ENCODE data around the gene COL17A1. TPM values are rescaled to one million over a fixed set of nuclear protein-coding genes. Genes with fewer than 3 reads are reported as not detected.

Gene COL17A1
- 10 to 100 TPM in 1 of 4 donors, 1 to 10 TPM in 1, under 1 TPM in 2; 0.12 to 10.7 (median 0.68) TPM for total RNA-seq

- WGBS, 2 donors (ENCODE audit: low coverage in 1 of 2): 60 to 90% methylated on average over 2 to 3 of the region's 3 CpGs
- Histone ChIP-seq H3K9me3 (no peaks in the 10 kb centered on the region), H3K27me3 (no peaks in the 10 kb centered on the region), H3K4me3 (no peak within 1 kb of the TSS), H3K27ac (no peak within 1 kb of the TSS), H3K36me3 (no peaks in the 10 kb centered on the region), H3K4me1 (peaks cover 0 to 3% (median 0%) of the 10 kb centered on the region in 3 donors)
- TF ChIP-seq POLR2AphosphoS5 (IDR thresholded peaks at IDR 0.05): no peak
- TF ChIP-seq EP300 (IDR thresholded peaks at IDR 0.05): no peak
- no peak for TF ChIP-seq CTCF (IDR thresholded peaks at IDR 0.05)
- no peak for TF ChIP-seq POLR2A (IDR thresholded peaks at IDR 0.05)
- no peak for ATAC-seq
Measured at GRCh38 chr10:104085801-104086400, at the start of gene COL17A1. TSS of gene COL17A1 (minus strand) at chr10:104085880. CDS start at chr10:104080673, 5,207 bp downstream.

- ATAC-seq: no peak
- Histone ChIP-seq H3K27me3 (no peaks in the 10 kb centered on the region), H3K9me3 (no peaks in the 10 kb centered on the region), H3K4me1 (no peaks in the 10 kb centered on the region), H3K4me3 (no peak overlapping the region), H3K27ac (no peak overlapping the region), H3K36me3 (peaks cover 0 to 17% of the 10 kb centered on the region in 2 donors)
- TF ChIP-seq POLR2AphosphoS5 (IDR thresholded peaks at IDR 0.05) (no peak), EP300 (IDR thresholded peaks at IDR 0.05) (no peak), POLR2A (IDR thresholded peaks at IDR 0.05) (no peak), CTCF (IDR thresholded peaks at IDR 0.05) (no peak)
- 49 to 61% methylated on average over 3 of the region's 3 CpGs for WGBS, 2 donors (ENCODE audit: low coverage in 1 of 2)
Measured at GRCh38 chr10:104130041-104130440, 44.4 kb upstream of the COL17A1 start.

GRCh38 chr10:104128214-104128613 lies 42.5 kb upstream of the COL17A1 start:
- no peak for TF ChIP-seq POLR2A (IDR thresholded peaks at IDR 0.05)
- TF ChIP-seq POLR2AphosphoS5 (IDR thresholded peaks at IDR 0.05): no peak
- no peak for TF ChIP-seq CTCF (IDR thresholded peaks at IDR 0.05)
- no peak for TF ChIP-seq EP300 (IDR thresholded peaks at IDR 0.05)
- ATAC-seq: no peak
- Histone ChIP-seq H3K9me3 (no peaks in the 10 kb centered on the region), H3K27ac (no peak overlapping the region), H3K4me1 (peaks cover 0 to 3% (median 0%) of the 10 kb centered on the region in 3 donors), H3K4me3 (no peak overlapping the region), H3K36me3 (peaks cover 0 to 20% of the 10 kb centered on the region in 2 donors), H3K27me3 (no peaks in the 10 kb centered on the region)
- WGBS, 2 donors (ENCODE audit: low coverage in 1 of 2): 79 to 89% methylated on average over 2 of the region's 2 CpGs

- no peak for ATAC-seq
- WGBS, 2 donors (ENCODE audit: low coverage in 1 of 2): 85 to 100% methylated on average over 1 to 2 of the region's 2 CpGs
- H3K27me3 ChIP-seq: no peaks in the 10 kb centered on the region
- TF ChIP-seq EP300 (IDR thresholded peaks at IDR 0.05) (no peak), CTCF (IDR thresholded peaks at IDR 0.05) (no peak), POLR2AphosphoS5 (IDR thresholded peaks at IDR 0.05) (no peak), POLR2A (IDR thresholded peaks at IDR 0.05) (no peak)
- H3K27ac ChIP-seq: no peak overlapping the region
- H3K36me3 ChIP-seq: peaks cover 0 to 20% of the 10 kb centered on the region in 2 donors
- no peak overlapping the region for H3K4me3 ChIP-seq
- H3K4me1 ChIP-seq: peaks cover 0 to 10% (median 0%) of the 10 kb centered on the region in 3 donors
- no peaks in the 10 kb centered on the region for H3K9me3 ChIP-seq
Measured at GRCh38 chr10:104127411-104127810, 41.7 kb upstream of the COL17A1 start.

- WGBS, 2 donors (ENCODE audit: low coverage in 1 of 2): 53 to 60% methylated on average over 1 of the region's 1 CpG
- ATAC-seq: no peak
- Histone ChIP-seq H3K27me3 (no peaks in the 10 kb centered on the region), H3K4me3 (no peak overlapping the region), H3K27ac (peak overlapping the region in 1 of 4 donors; percentile 96), H3K36me3 (peaks cover 0 to 20% of the 10 kb centered on the region in 2 donors), H3K4me1 (peaks cover 5 to 22% (median 7%) of the 10 kb centered on the region in 3 donors), H3K9me3 (no peaks in the 10 kb centered on the region)
- TF ChIP-seq CTCF (IDR thresholded peaks at IDR 0.05) (no peak), EP300 (IDR thresholded peaks at IDR 0.05) (no peak), POLR2AphosphoS5 (IDR thresholded peaks at IDR 0.05) (no peak), POLR2A (IDR thresholded peaks at IDR 0.05) (no peak)
Measured at GRCh38 chr10:104123397-104123796, 37.7 kb upstream of the COL17A1 start.
